Measurements from ENCODE around the gene ZPBP2. TPM values are rescaled to one million over a fixed set of nuclear protein-coding genes. Genes with fewer than 3 reads are reported as not detected.

ZPBP2 gene
- total RNA-seq, 1 donor from 2014 or later = not detected

GRCh38 chr17:39904990-39905288, 36.9 kb downstream of the ZPBP2 start:
- DNase-seq (ENCODE audit: low read depth) (no peak), FAIRE-seq (no peak)
- Histone ChIP-seq H3K9ac (ENCODE audit: low read length) (no peak overlapping the region), H3K9me3 (ENCODE audit: insufficient read depth, low read depth, low read length) (no peaks in the 10 kb centered on the region), H3K4me2 (ENCODE audit: low read length) (no peak overlapping the region), H3K4me1 (ENCODE audit: insufficient read depth, low read length) (no peaks in the 10 kb centered on the region), H3K4me3 (ENCODE audit: insufficient read depth, low read depth, low read length) (no peak overlapping the region), H3K79me2 (ENCODE audit: insufficient read depth, low read length) (no peaks in the 10 kb centered on the region), H3K27ac (ENCODE audit: low read depth, low read length) (no peak overlapping the region), H3K27me3 (ENCODE audit: insufficient read depth, low read length) (no peaks in the 10 kb centered on the region), H4K20me1 (ENCODE audit: insufficient read depth, low read length) (no peaks in the 10 kb centered on the region), H3K36me3 (ENCODE audit: insufficient read depth, low read length) (peaks cover 2% of the 10 kb centered on the region), H2AFZ (ENCODE audit: low read depth, low read length) (no peak overlapping the region)
- Mint-ChIP-seq H3K9me3 (ENCODE audit: unreplicated experiment) (peaks cover 5% of the 10 kb centered on the region), H3K4me1 (ENCODE audit: low read depth, unreplicated experiment) (peaks cover 5% of the 10 kb centered on the region), H3K27me3 (ENCODE audit: low read depth, unreplicated experiment) (no peaks in the 10 kb centered on the region), H3K27ac (ENCODE audit: unreplicated experiment) (no peak overlapping the region), H3K4me3 (ENCODE audit: unreplicated experiment) (no peak overlapping the region), H3K36me3 (ENCODE audit: low read depth, unreplicated experiment) (peaks cover 27% of the 10 kb centered on the region)
- no peak for TF ChIP-seq CTCF (IDR thresholded peaks at IDR 0.05; ENCODE audit: insufficient read depth, low read depth, low read length)
- TF ChIP-seq EZH2 (IDR thresholded peaks at IDR 0.05; ENCODE audit: insufficient read depth, low read length) = no peak

GRCh38 chr17:39908789-39909352, 40.9 kb downstream of the ZPBP2 start:
- no peaks in the 10 kb centered on the region for H3K27me3 Mint-ChIP-seq (ENCODE audit: low read depth, unreplicated experiment)
- no peak for FAIRE-seq
- H3K27ac Mint-ChIP-seq (ENCODE audit: unreplicated experiment) = no peak overlapping the region

More at GRCh38 chr17:39908789-39909352, 40.9 kb downstream of the ZPBP2 start:
- no peak for DNase-seq (ENCODE audit: low read depth)
- H3K9me3 ChIP-seq (ENCODE audit: insufficient read depth, low read depth, low read length) = no peaks in the 10 kb centered on the region
- no peak overlapping the region for H3K9ac ChIP-seq (ENCODE audit: low read length)
- no peaks in the 10 kb centered on the region for H4K20me1 ChIP-seq (ENCODE audit: insufficient read depth, low read length)
- H3K4me3 ChIP-seq (ENCODE audit: insufficient read depth, low read depth, low read length) = no peak overlapping the region
- Mint-ChIP-seq H3K36me3 (ENCODE audit: low read depth, unreplicated experiment) (peaks cover 40% of the 10 kb centered on the region), H3K4me1 (ENCODE audit: low read depth, unreplicated experiment) (no peaks in the 10 kb centered on the region), H3K4me3 (ENCODE audit: unreplicated experiment) (no peak overlapping the region), H3K9me3 (ENCODE audit: unreplicated experiment) (peaks cover 5% of the 10 kb centered on the region)
- no peak overlapping the region for H3K4me2 ChIP-seq (ENCODE audit: low read length)
- H3K27ac ChIP-seq (ENCODE audit: low read depth, low read length) = no peak overlapping the region
- TF ChIP-seq CTCF (IDR thresholded peaks at IDR 0.05; ENCODE audit: insufficient read depth, low read depth, low read length) (no peak), EZH2 (IDR thresholded peaks at IDR 0.05; ENCODE audit: insufficient read depth, low read length) (no peak)
- peaks cover 2% of the 10 kb centered on the region for H3K36me3 ChIP-seq (ENCODE audit: insufficient read depth, low read length)
- no peaks in the 10 kb centered on the region for H3K27me3 ChIP-seq (ENCODE audit: insufficient read depth, low read length)
- no peak overlapping the region for H2AFZ ChIP-seq (ENCODE audit: low read depth, low read length)
- no peaks in the 10 kb centered on the region for H3K79me2 ChIP-seq (ENCODE audit: insufficient read depth, low read length)
- H3K4me1 ChIP-seq (ENCODE audit: insufficient read depth, low read length) = no peaks in the 10 kb centered on the region
